HepG2 (cell line): Measurements from ENCODE around the gene AMER3. TPM values are rescaled to one million over a fixed set of nuclear protein-coding genes. Genes with fewer than 3 reads are reported as not detected.

Source experiments
- ATAC-seq: fragments of 200-7000 bp; cut with Tn5 transposase; 3 replicates; pipeline ENCODE4 v1.9.1; 2020; ENCODE audit warnings: mild to moderate bottlenecking, moderate library complexity
- BruUV-seq: library from RNA; stranded (reverse); fragments of 400-500 nt; replicated peaks from 2 replicates; lab custom pipeline; 2021; lab: Mats Ljungman, UMichigan
- CTCF ChIA-PET: fragments of 300-600 bp; formaldehyde crosslinking; extraction: SDS; loops from one replicate; lab custom pipeline; 2021; ENCODE audit warnings: low total read pairs, inconsistent platforms, low intra/inter-chr PET ratio; lab: Yijun Ruan, JAX
- POLR2A ChIA-PET: fragments of 350-600 bp; sonication (Branson Sonifier 250); formaldehyde crosslinking; loops from one replicate; lab custom pipeline; 2020; ENCODE audit warnings: antibody characterized with exemption, inconsistent platforms; lab: Yijun Ruan, JAX
- DNase-seq: peaks from one replicate; pipeline ENCODE4 v3.0.0-alpha.2; 2015; ENCODE audit warnings: low spot score
- FAIRE-seq: peaks from 3 replicates; lab custom pipeline; 2011; peaks lifted over from hg19 to GRCh38; lab: Jason Lieb, UNC
- H2AFZ ChIP-seq: one replicate; pipeline ENCODE4 v1.6.1; 2011; ENCODE audit warnings: low read length, inconsistent platforms
- H3K27ac ChIP-seq: fragments of 300-600 bp; 3 replicates; pipeline ENCODE4 v1.8.0; 2011; ENCODE audit warnings: mixed run types, mild to moderate bottlenecking, mixed read lengths, low read length, inconsistent platforms; ENCODE audit not compliant: insufficient read depth; ENCODE audit errors: extremely low read length
- H3K27me3 ChIP-seq, 2 experiments: fragments of 200-600 bp in 1 of 2; 2 replicates in 1 of 2; 3 replicates in 1 of 2; pipeline versions ENCODE4 v1.6.0 to v1.8.0; 2011; ENCODE audit warnings: low read length in 2 of 2, mild to moderate bottlenecking in 2 of 2, moderate library complexity in 2 of 2, inconsistent platforms in 1 of 2; ENCODE audit not compliant: insufficient read depth in 2 of 2, control insufficient read depth in 1 of 2
- H3K36me3 ChIP-seq, 2 experiments: fragments of 200-600 bp in 1 of 2; replicated peaks in 1 of 2; 2 replicates in 1 of 2; 3 replicates in 1 of 2; pipeline versions ENCODE4 v1.5.1 to v1.8.0; 2011; ENCODE audit warnings: low read length in 2 of 2, inconsistent platforms in 1 of 2; ENCODE audit not compliant: insufficient read depth in 2 of 2, control insufficient read depth in 1 of 2
- H3K4me1 ChIP-seq: 2 replicates; pipeline ENCODE4 v1.5.1; 2012; ENCODE audit warnings: low read length, inconsistent platforms; ENCODE audit not compliant: insufficient read depth
- H3K4me2 ChIP-seq: 2 replicates; pipeline ENCODE4 v1.6.0; 2011; ENCODE audit warnings: low read depth, low read length, inconsistent platforms
- H3K4me3 ChIP-seq, 3 experiments: fragments of 200-600 bp in 1 of 3; sonication (generic), shearing (Covaris generic) in 1 of 3; replicated peaks in 1 of 3; 2 replicates each; pipeline ENCODE4 v1.5.1; 2011 to 2016; ENCODE audit warnings: low read length in 3 of 3, inconsistent platforms in 2 of 3, low read depth in 2 of 3, mild to moderate bottlenecking in 2 of 3, control low read depth in 1 of 3, mixed read lengths in 1 of 3; ENCODE audit not compliant: insufficient read depth in 1 of 3
- H3K79me2 ChIP-seq: one replicate; pipeline ENCODE4 v1.6.1; 2011; ENCODE audit warnings: low read length, inconsistent platforms; ENCODE audit not compliant: insufficient read depth
- H3K9ac ChIP-seq: 2 replicates; pipeline ENCODE4 v1.6.0; 2011; ENCODE audit warnings: mild to moderate bottlenecking, low read depth, low read length, inconsistent platforms; ENCODE audit not compliant: insufficient read depth
- H3K9me3 ChIP-seq: 2 replicates; pipeline ENCODE4 v1.5.1; 2012; ENCODE audit warnings: mild to moderate bottlenecking, low read length
- H4K20me1 ChIP-seq: 2 replicates; pipeline ENCODE4 v1.6.0; 2011; ENCODE audit warnings: inconsistent platforms, mild to moderate bottlenecking, low read length, moderate library complexity; ENCODE audit not compliant: insufficient read depth
- FOXM1 ChIP-seq: sonication (generic); formaldehyde crosslinking; IDR thresholded peaks from 2 replicates; pipeline ENCODE4 v1.5.0; 2020; ENCODE audit warnings: missing genetic modification reagents
- FUBP1 ChIP-seq: sonication (generic); formaldehyde crosslinking; IDR thresholded peaks from 2 replicates; pipeline ENCODE4 v1.5.1; 2020; ENCODE audit warnings: missing genetic modification reagents, mild to moderate bottlenecking, borderline replicate concordance
- HNF1A ChIP-seq, 2 experiments: sonication (generic) in 1 of 2; formaldehyde crosslinking in 1 of 2; IDR thresholded peaks; 2 replicates each; pipeline versions ENCODE4 v1.4.0 to v1.6.1; 2016 to 2020; ENCODE audit warnings: borderline replicate concordance in 1 of 2, low read depth in 1 of 2, mild to moderate bottlenecking in 1 of 2, missing genetic modification reagents in 1 of 2
- MAFF ChIP-seq: IDR thresholded peaks from 2 replicates; pipeline ENCODE4 v1.6.1; 2011; ENCODE audit warnings: low read depth, low read length, improper control_type of control experiment
- RBM22 ChIP-seq: fragments of 200-400 bp; formaldehyde crosslinking; optimal IDR thresholded peaks from 2 replicates; pipeline ENCODE3; 2017; ENCODE audit warnings: mild to moderate bottlenecking, low read length, moderate library complexity
- SOX6 ChIP-seq, 2 experiments: fragments of 450-650 bp in 1 of 2; sonication (generic) in 1 of 2; formaldehyde crosslinking in 1 of 2; IDR thresholded peaks; 2 replicates each; pipeline versions ENCODE4 v1.4.0 to v1.6.1; 2017 to 2020; ENCODE audit warnings: antibody characterized with exemption in 1 of 2, mild to moderate bottlenecking in 1 of 2, missing genetic modification reagents in 1 of 2
- TIGD3 ChIP-seq: sonication (generic); formaldehyde crosslinking; IDR thresholded peaks from 2 replicates; pipeline ENCODE4 v1.5.1; 2020; ENCODE audit warnings: mild to moderate bottlenecking, missing genetic modification reagents, borderline replicate concordance
- U2AF2 ChIP-seq: fragments of 200-400 bp; formaldehyde crosslinking; IDR thresholded peaks from 2 replicates; pipeline ENCODE4 v1.6.1; 2017; ENCODE audit warnings: low read depth, mild to moderate bottlenecking, low read length
- ZNF503 ChIP-seq: sonication (generic); formaldehyde crosslinking; IDR thresholded peaks from 2 replicates; pipeline ENCODE4 v1.4.0; 2020; ENCODE audit warnings: missing genetic modification reagents
- ZNF549 ChIP-seq: sonication (generic); formaldehyde crosslinking; IDR thresholded peaks from 2 replicates; pipeline ENCODE4 v1.5.0; 2020; ENCODE audit warnings: missing genetic modification reagents
- WGBS: methylation state at CpG from one replicate; pipeline ENCODE4 v1.1.6; 2017; ENCODE audit warnings: low lambda C conversion rate; 5-methylcytosine and 5-hydroxymethylcytosine counted together
- in situ Hi-C: cut with HindIII; loops from 2 replicates; pipeline ENCODE4 v1.10.0; 2017; ENCODE audit warnings: low pct_unique_long_range_greater_than_20kb; ENCODE audit not compliant: extremely low pct_ligation_motif_present
- intact Hi-C: fragments of 100-400 bp; cut with micrococcal nuclease; formaldehyde crosslinking; loops from one replicate; pipeline ENCODE4 v1.10.0; 2022; ENCODE audit not compliant: unreplicated experiment
- polyA plus RNA-seq, 8 experiments: library from polyadenylated mRNA; depleted of rRNA in 3 of 8; stranded (reverse) in 7 of 8; unstranded in 1 of 8; fragments of >200 nt; fragmentation: Illumina TruSeq in 4 of 8; extraction: Trizol in 4 of 8; gene quantifications; 2 replicates each; pipeline versions ENCODE4 v1.2.1 to v1.2.3, GENCODE V29; 2011 to 2016; ENCODE audit warnings: low read depth in 4 of 8, missing spikeins in 1 of 8, mixed read lengths in 1 of 8; ENCODE audit not compliant: insufficient read depth in 1 of 8
- total RNA-seq, 5 experiments: library from RNA; depleted of rRNA; stranded (reverse); fragments of >200 nt; fragmentation: Illumina TruSeq; extraction: Trizol; gene quantifications; 2 replicates each; pipeline ENCODE4 v1.2.3, GENCODE V29; 2016; ENCODE audit warnings: low read depth in 1 of 5

Gene AMER3
- total and polyA plus RNA-seq, 2 of the 13 experiments (the other 11 are each of a cell fraction or from before 2014, with no cell fraction given) = not detected

GRCh38 chr2:130799295-130799694, 44.0 kb downstream of the AMER3 start (continued):
- TF ChIP-seq SOX6 (IDR thresholded peaks at IDR 0.05) = no peak
- no peak for TF ChIP-seq SOX6 (CRISPR knock-in tag; IDR thresholded peaks at IDR 0.05)
- no peak for TF ChIP-seq MAFF
- TF ChIP-seq RBM22 = no peak

- in situ Hi-C loops = no loop called here
- no peak for ATAC-seq
- peaks cover 2 to 12% of the 10 kb centered on the region in 2 experiments; a peak in 4 of 5 replicates for H3K27me3 ChIP-seq
- no TSS peak for BruUV-seq
- CTCF ChIA-PET = no interaction called here
- POLR2A ChIA-PET = no interaction called here
- H3K9me3 ChIP-seq = no peaks in the 10 kb centered on the region
- no peaks in the 10 kb centered on the region for H3K79me2 ChIP-seq
- H3K36me3 ChIP-seq = no peaks in the 10 kb centered on the region
- no peak overlapping the region for H3K4me2 ChIP-seq
- 24% methylated on average over 4 of the region's 4 CpGs for WGBS
- no peak overlapping the region for H3K9ac ChIP-seq
- H2AFZ ChIP-seq = no peak overlapping the region
- no peaks in the 10 kb centered on the region for H3K4me1 ChIP-seq
- H3K4me3 ChIP-seq = no peak overlapping the region
- no peak for FAIRE-seq
- TF ChIP-seq ZNF503 = no peak
- no peak for TF ChIP-seq FUBP1 (CRISPR knock-in tag)
- TF ChIP-seq FOXM1 = no peak
- no peak for TF ChIP-seq TIGD3 (CRISPR knock-in tag)
- TF ChIP-seq HNF1A (IDR thresholded peaks at IDR 0.05; ENCODE audit: low read depth) = no peak
- no peak for TF ChIP-seq HNF1A (CRISPR knock-in tag; IDR thresholded peaks at IDR 0.05; ENCODE audit: borderline replicate concordance)
- no peak for TF ChIP-seq ZNF549 (CRISPR knock-in tag)
- no peak for TF ChIP-seq U2AF2
- no peaks in the 10 kb centered on the region for H4K20me1 ChIP-seq
- no peak overlapping the region for H3K27ac ChIP-seq
- no peak for DNase-seq
- intact Hi-C loops = no loop called here
Measured at GRCh38 chr2:130805613-130806012, 50.3 kb downstream of the AMER3 start.
